ENCODE results near the gene AKAP6. TPM values are rescaled to one million over a fixed set of nuclear protein-coding genes. Genes with fewer than 3 reads are reported as not detected.

AKAP6 gene
- total and polyA plus RNA-seq, 12 donors: 0.71 to 24.7 (median 8.1) TPM

DNA sequence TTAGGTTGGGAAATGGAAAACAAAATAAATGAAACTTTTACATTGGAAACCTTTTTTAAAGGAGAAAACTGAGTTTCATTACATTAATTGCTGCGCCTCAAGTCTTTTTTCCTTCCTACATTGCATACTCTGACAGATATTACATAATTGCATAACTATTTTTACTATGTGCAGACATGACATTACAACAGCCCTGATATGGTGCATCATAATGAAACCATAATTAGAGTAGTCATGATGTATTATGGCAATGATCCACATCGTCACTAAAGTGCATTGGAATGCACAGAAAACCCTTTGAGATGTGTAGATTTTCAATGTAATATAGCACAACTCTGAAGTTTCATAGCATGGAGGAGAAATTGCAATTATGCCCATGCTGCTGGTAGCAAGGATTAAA lies 391.8 kb downstream of the AKAP6 start:
- Histone ChIP-seq H3K4me1 (replicated peaks in 1 of 2) (peaks cover 0 to 4% of the 10 kb centered on the region in 2 donors), H3K9me3 (replicated peaks in 1 of 3) (no peaks in the 10 kb centered on the region), H3K27me3 (no peaks in the 10 kb centered on the region), H3K4me3 (no peak overlapping the region), H3K36me3 (replicated peaks in 1 of 2) (no peaks in the 10 kb centered on the region), H3K27ac (no peak overlapping the region)
- TF ChIP-seq, protein P1, sequence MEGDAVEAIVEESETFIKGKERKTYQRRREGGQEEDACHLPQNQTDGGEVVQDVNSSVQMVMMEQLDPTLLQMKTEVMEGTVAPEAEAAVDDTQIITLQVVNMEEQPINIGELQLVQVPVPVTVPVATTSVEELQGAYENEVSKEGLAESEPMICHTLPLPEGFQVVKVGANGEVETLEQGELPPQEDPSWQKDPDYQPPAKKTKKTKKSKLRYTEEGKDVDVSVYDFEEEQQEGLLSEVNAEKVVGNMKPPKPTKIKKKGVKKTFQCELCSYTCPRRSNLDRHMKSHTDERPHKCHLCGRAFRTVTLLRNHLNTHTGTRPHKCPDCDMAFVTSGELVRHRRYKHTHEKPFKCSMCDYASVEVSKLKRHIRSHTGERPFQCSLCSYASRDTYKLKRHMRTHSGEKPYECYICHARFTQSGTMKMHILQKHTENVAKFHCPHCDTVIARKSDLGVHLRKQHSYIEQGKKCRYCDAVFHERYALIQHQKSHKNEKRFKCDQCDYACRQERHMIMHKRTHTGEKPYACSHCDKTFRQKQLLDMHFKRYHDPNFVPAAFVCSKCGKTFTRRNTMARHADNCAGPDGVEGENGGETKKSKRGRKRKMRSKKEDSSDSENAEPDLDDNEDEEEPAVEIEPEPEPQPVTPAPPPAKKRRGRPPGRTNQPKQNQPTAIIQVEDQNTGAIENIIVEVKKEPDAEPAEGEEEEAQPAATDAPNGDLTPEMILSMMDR (IDR thresholded peaks at IDR 0.05): no peak
- no peak for TF ChIP-seq POLR2A (IDR thresholded peaks at IDR 0.05)
- intact Hi-C loops (cut with DNase I): loop anchor here in 1 of 2 donors (10.0 kb wide), 1 partner anchor 214 kb away; the partner anchor contains the start of gene NPAS3
- no peak for DNase-seq
- WGBS, 4 donors: 78 to 87% (median 82%) methylated on average over 2 of the region's 2 CpGs

- Histone ChIP-seq H3K27me3 (no peaks in the 10 kb centered on the region), H3K27ac (no peak overlapping the region), H3K9me3 (replicated peaks in 1 of 3) (no peaks in the 10 kb centered on the region), H3K4me3 (no peak overlapping the region), H3K36me3 (replicated peaks in 1 of 2) (no peaks in the 10 kb centered on the region), H3K4me1 (replicated peaks in 1 of 2) (peaks cover 0 to 4% of the 10 kb centered on the region in 2 donors)
- no peak for TF ChIP-seq POLR2A (IDR thresholded peaks at IDR 0.05)
- TF ChIP-seq, protein P1 (IDR thresholded peaks at IDR 0.05): no peak
- WGBS, 4 donors: 92 to 99% (median 95%) methylated on average over 10 of the region's 10 CpGs
- intact Hi-C loops (cut with DNase I): loop anchor here in 1 of 2 donors (10.0 kb wide), 1 partner anchor 212 kb away; the partner anchor contains the start of gene NPAS3
- no peak for DNase-seq
Measured at GRCh38 chr14:32722631-32723183, 393.6 kb downstream of the AKAP6 start.

DNA sequence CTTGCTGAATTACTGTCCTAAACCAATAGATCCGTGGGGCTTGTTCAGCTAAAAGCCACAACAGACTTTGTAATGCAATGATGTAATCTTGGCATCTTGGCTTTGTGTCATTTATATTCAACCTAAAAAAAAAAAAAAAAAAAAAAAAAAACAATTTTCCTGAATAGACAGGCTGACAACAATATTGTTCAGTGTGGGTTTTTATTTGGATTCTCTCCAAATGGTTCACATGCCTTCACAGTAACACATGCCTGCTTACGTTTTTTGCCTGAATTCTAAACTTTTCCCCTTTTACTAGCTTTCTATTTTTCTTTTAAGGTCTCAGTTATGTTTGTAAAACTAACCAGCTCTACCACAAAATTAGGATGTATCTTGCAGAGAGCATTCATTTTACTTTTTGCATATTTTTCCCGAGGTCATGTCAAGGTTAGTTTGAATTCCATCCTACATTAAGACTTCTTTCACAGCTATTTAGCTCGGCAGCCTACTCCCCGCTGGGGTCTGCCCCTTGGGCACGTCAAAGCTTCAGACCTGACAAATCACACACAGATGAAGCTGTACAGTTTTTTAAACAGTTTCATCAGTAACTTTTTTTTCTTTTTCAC lies 395.9 kb downstream of the AKAP6 start:
- peak overlapping the region in 1 of 4 donors; percentile 34 for H3K4me3 ChIP-seq
- H3K27me3 ChIP-seq: no peaks in the 10 kb centered on the region
- no peaks in the 10 kb centered on the region for H3K36me3 ChIP-seq (replicated peaks in 1 of 2)
- intact Hi-C loops (cut with DNase I): loop anchor here in 1 of 2 donors (10.0 kb wide), 1 partner anchor 210 kb away; the partner anchor contains the start of gene NPAS3
- WGBS, 4 donors: 37 to 54% (median 43%) methylated on average over 6 of the region's 6 CpGs
- H3K9me3 ChIP-seq (replicated peaks in 1 of 3): no peaks in the 10 kb centered on the region
- no peak overlapping the region for H3K27ac ChIP-seq
- no peak for TF ChIP-seq POLR2A (IDR thresholded peaks at IDR 0.05)
- TF ChIP-seq, protein P1 (IDR thresholded peaks at IDR 0.05): no peak
- DNase-seq: no peak
- H3K4me1 ChIP-seq (replicated peaks in 1 of 2): peaks cover 0 to 4% of the 10 kb centered on the region in 2 donors

GRCh38 chr14:32726516-32726915 lies 397.4 kb downstream of the AKAP6 start:
- 92 to 96% (median 94%) methylated on average over 4 of the region's 4 CpGs for WGBS, 4 donors
- H3K36me3 ChIP-seq (replicated peaks in 1 of 2): no peaks in the 10 kb centered on the region
- H3K9me3 ChIP-seq (replicated peaks in 1 of 3): no peaks in the 10 kb centered on the region
- no peaks in the 10 kb centered on the region for H3K27me3 ChIP-seq
- no peak overlapping the region for H3K4me3 ChIP-seq
- intact Hi-C loops (cut with DNase I): loop anchor here in 1 of 2 donors (10.0 kb wide), 1 partner anchor 208 kb away; the partner anchor contains the start of gene NPAS3
- peaks cover 0 to 4% of the 10 kb centered on the region in 2 donors for H3K4me1 ChIP-seq (replicated peaks in 1 of 2)
- DNase-seq: no peak
- TF ChIP-seq, protein P1 (IDR thresholded peaks at IDR 0.05): no peak
- TF ChIP-seq POLR2A (IDR thresholded peaks at IDR 0.05): no peak
- no peak overlapping the region for H3K27ac ChIP-seq

Measured in adrenal gland (tissue), 12 donors.